Calu3 (cell line): ENCODE results near the gene KRTAP10-6. TPM values are rescaled to one million over a fixed set of nuclear protein-coding genes. Genes with fewer than 3 reads are reported as not detected.
A peak's percentile ranks its signal among the peaks of the same experiment; 100 is the strongest.

Experiments used
- BruUV-seq: library from RNA; stranded (reverse); fragments of 400-500 nt; replicated peaks from 2 replicates; lab custom pipeline; 2021; lab: Mats Ljungman, UMichigan
- CTCF ChIA-PET: fragments of 300-600 bp; sonication (Branson Sonifier 250); formaldehyde crosslinking; loops from one replicate; lab custom pipeline; 2022; ENCODE audit warnings: antibody characterized with exemption; lab: Charles Lee
- DNase-seq: peaks from one replicate; pipeline ENCODE4 v3.0.0; 2022
- H3K27ac Mint-ChIP-seq: one replicate; pipeline ENCODE4 v1.8.0; 2022; ENCODE audit warnings: mixed read lengths; ENCODE audit not compliant: unreplicated experiment
- H3K27me3 Mint-ChIP-seq: one replicate; pipeline ENCODE4 v1.8.0; 2022; ENCODE audit warnings: mixed read lengths; ENCODE audit not compliant: unreplicated experiment
- H3K36me3 Mint-ChIP-seq: one replicate; pipeline ENCODE4 v1.8.0; 2022; ENCODE audit warnings: mild to moderate bottlenecking, moderate library complexity, mixed read lengths; ENCODE audit not compliant: insufficient read depth, unreplicated experiment
- H3K4me1 Mint-ChIP-seq: one replicate; pipeline ENCODE4 v1.8.0; 2022; ENCODE audit warnings: mild to moderate bottlenecking, low read depth, mixed read lengths; ENCODE audit not compliant: unreplicated experiment
- H3K4me3 Mint-ChIP-seq: one replicate; pipeline ENCODE4 v1.8.0; 2022; ENCODE audit warnings: mild to moderate bottlenecking, low read depth, moderate library complexity, mixed read lengths; ENCODE audit not compliant: unreplicated experiment
- H3K9me3 Mint-ChIP-seq: one replicate; pipeline ENCODE4 v1.8.0; 2022; ENCODE audit warnings: low read depth, mixed read lengths; ENCODE audit not compliant: unreplicated experiment
- CTCF ChIP-seq: fragments of 200-600 bp; IDR thresholded peaks from one replicate; pipeline ENCODE4 v1.8.0; 2022; ENCODE audit warnings: antibody characterized with exemption; ENCODE audit not compliant: unreplicated experiment
- intact Hi-C: fragments of 100-400 bp; cut with micrococcal nuclease; formaldehyde crosslinking; loops from one replicate; pipeline ENCODE4 v1.10.0; 2022; ENCODE audit not compliant: unreplicated experiment
- total RNA-seq: library from RNA; stranded (reverse); gene quantifications from 2 replicates; pipeline ENCODE4 v1.2.3, GENCODE V29; 2022

Gene KRTAP10-6
- total RNA-seq, 1 experiment from 2014 or later, result not detected

DNA sequence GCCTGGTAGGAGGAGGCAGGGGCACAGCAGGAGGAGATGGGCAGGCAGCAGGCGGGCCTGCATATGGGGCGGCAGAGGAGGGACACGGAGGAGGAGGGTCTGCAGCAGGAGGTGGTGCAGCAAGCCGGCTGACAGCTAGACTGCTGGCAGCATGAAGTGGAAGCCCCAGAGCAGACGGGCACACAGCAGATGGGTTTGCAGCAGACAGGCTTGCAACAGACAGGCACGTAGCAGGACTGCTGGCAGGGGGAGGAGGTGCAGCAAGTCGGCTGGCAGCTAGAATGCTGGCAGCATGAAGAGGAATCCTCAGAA, 12.5 kb downstream of the KRTAP10-6 start:
- H3K27ac Mint-ChIP-seq, result no peak overlapping the region
- no peak for DNase-seq
- CTCF ChIA-PET, result interaction anchor here (0.7 to 0.9 kb wide), 3 partner anchors 69 to 201 kb away, joined by 3 to 12 read pairs (median 5); no protein-coding TSS in a partner anchor
- BruUV-seq, result no TSS peak
- peak overlapping the region; percentile 54 for H3K4me3 Mint-ChIP-seq
- H3K27me3 Mint-ChIP-seq, result peaks cover 71% of the 10 kb centered on the region
- H3K9me3 Mint-ChIP-seq, result peaks cover 11% of the 10 kb centered on the region
- no peak for TF ChIP-seq CTCF
- peaks cover 12% of the 10 kb centered on the region for H3K4me1 Mint-ChIP-seq
- intact Hi-C loops, result no loop called here
- peaks cover 3% of the 10 kb centered on the region for H3K36me3 Mint-ChIP-seq

DNA sequence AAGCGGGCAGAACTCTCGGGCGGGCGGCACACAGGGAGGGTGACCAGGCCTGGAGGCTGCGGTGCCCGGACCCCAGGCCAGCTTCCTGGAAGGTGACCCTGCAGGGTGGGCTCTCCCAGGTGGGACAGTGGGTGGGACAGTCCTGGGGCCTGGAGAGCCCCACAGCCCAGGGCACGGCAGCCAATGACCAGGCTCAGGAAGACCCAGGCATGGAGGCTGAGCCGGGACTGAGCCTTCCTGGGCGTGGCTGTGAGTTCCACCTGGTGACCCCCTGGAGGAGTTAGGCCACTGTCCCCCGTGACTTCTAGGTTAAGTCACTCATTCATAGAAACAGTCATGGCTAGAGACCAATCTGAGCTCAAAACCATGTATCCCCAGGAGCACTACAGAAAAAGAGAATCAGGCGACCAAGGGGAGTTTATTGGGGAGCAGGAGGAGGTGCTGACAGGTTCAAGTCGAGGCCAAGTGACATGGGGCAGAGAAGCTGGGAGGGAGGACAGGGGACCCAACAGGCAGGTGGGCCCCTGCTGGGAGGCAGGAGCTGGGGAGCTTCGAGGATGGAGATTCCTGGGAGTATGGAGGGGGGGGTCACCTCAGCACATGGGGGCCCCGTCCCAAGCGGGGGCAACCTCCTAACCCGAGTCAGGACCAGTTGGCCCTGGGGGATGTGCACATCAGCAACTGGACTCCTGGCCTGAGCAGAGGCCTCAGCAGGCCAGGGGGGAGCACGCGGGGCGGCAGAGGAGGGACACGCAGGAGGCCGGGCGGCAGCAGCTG, 13.1 kb downstream of the KRTAP10-6 start:
- Mint-ChIP-seq H3K9me3 (peaks cover 11% of the 10 kb centered on the region), H3K4me3 (peak overlapping the region; percentile 54), H3K36me3 (peaks cover 8% of the 10 kb centered on the region), H3K27me3 (peaks cover 71% of the 10 kb centered on the region), H3K4me1 (peaks cover 18% of the 10 kb centered on the region), H3K27ac (no peak overlapping the region)
- CTCF ChIA-PET, result no interaction called here
- no TSS peak for BruUV-seq
- TF ChIP-seq CTCF, result no peak
- intact Hi-C loops, result no loop called here
- DNase-seq, result no peak

DNA sequence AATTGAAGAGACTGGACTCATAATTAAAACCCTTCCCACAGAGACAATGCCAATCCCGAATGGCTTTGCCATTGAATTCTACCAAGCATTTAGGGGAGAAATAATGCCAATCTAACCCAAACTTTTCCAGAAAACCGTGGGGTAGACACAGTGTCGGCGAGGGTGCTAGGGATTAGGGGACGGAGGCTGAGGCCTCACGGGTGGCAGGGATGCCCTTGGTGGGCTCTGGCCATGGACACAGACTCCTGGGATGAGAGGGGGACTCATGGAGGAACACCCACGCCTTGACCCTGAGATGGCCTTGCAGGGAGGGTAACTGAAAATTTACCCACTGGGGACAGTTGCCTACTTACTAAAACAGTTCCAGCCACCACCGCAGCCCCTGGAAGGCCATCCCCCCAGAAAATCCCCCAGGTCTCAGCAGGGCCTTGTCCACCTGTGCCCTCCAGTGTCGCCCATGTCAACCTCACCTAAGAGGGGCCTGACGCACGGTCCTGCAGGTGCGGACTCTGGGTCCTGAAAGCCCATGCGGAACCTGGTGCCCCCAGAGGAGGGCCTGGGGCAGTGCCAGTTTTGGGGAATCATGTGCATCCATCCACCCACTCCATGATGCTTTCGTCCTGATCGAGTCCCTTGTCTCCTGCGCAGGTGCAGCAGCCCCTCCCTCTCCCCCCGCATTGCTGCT, 13.8 kb downstream of the KRTAP10-6 start:
- H3K36me3 Mint-ChIP-seq, result peaks cover 8% of the 10 kb centered on the region
- no TSS peak for BruUV-seq
- peaks cover 11% of the 10 kb centered on the region for H3K9me3 Mint-ChIP-seq
- no peak for DNase-seq
- CTCF ChIA-PET, result no interaction called here
- peaks cover 71% of the 10 kb centered on the region for H3K27me3 Mint-ChIP-seq
- H3K4me3 Mint-ChIP-seq, result no peak overlapping the region
- TF ChIP-seq CTCF, result no peak
- peaks cover 19% of the 10 kb centered on the region for H3K4me1 Mint-ChIP-seq
- intact Hi-C loops, result no loop called here
- no peak overlapping the region for H3K27ac Mint-ChIP-seq

- Mint-ChIP-seq H3K4me3 (no peak overlapping the region), H3K4me1 (peaks cover 19% of the 10 kb centered on the region), H3K36me3 (peaks cover 8% of the 10 kb centered on the region), H3K27ac (no peak overlapping the region), H3K27me3 (peaks cover 70% of the 10 kb centered on the region), H3K9me3 (peaks cover 7% of the 10 kb centered on the region)
- intact Hi-C loops, result no loop called here
- DNase-seq, result no peak
- no peak for TF ChIP-seq CTCF
- no TSS peak for BruUV-seq
- CTCF ChIA-PET, result no interaction called here
Observed at GRCh38 chr21:44576025-44576420, 16.3 kb downstream of the KRTAP10-6 start.
